Renal pelvis (tissue), 12 donors: ENCODE measurements around the gene SELP. TPM values are rescaled to one million over a fixed set of nuclear protein-coding genes. Genes with fewer than 3 reads are reported as not detected.
"Not testable (repeated sequence)": the region's sequence is repeated elsewhere in the genome, so short reads cannot be mapped to it uniquely, and the experiment has no call there.

Source experiments
- DNase-seq: peaks from one replicate; pipeline ENCODE4 v3.0.0-alpha.2; 2013
- long read RNA-seq, 16 experiments: transcript quantifications; one replicate each; lab custom pipeline, GENCODE V29; 2026
- polyA plus RNA-seq, 3 donors: library from polyadenylated mRNA; unstranded; fragments of 120-200 nt; gene quantifications; one replicate each; pipeline ENCODE4 v1.2.1, GENCODE V29; 2013; ENCODE audit not compliant: insufficient read length in 3 of 3

The SELP gene
- 1 to 10 TPM; 4.9 to 7.1 (median 5.3) TPM for polyA plus RNA-seq
- long read RNA-seq, donor 1: 0 reads
- long read RNA-seq, donor 2: 0 reads
- long read RNA-seq, donor 3: 0 reads
- long read RNA-seq, donor 4: 0 reads
- long read RNA-seq, donor 5: 0 reads
- long read RNA-seq, donor 6: 0 reads
- long read RNA-seq, donor 7, partial matches to known transcripts: 0 of 1 reads
- long read RNA-seq, donor 7, other reads (novel, unspliced or antisense): 0 of 1 reads
- long read RNA-seq, donor 8: 0 reads
- long read RNA-seq, donor 9: 0 reads
- long read RNA-seq, donor 10: 0 reads
- long read RNA-seq, donor 11: 0 reads
- long read RNA-seq, donor 12: 0 reads
- long read RNA-seq, donor 13: 0 reads
- long read RNA-seq, donor 14: 0 reads
- long read RNA-seq, donor 15: 0 reads
- long read RNA-seq, donor 16: 0 reads

DNA sequence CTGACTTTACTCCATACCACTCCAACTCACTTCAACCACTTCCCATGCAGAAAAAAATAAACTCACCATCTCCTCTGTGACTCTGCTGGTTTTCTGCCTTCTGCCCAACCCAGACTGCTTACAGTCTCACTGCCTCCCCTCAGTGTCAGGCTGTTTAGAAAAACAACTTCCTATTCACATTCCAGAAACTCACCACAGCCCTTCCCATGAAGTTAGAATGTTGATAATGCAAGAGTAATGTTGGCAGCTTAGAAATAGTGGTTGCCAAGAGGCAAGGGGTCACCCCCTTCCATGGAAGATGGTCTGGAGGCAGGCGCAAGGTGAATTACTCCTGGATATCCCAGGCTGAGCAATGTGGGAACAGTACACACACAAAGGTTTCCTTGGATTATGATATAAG lies at the start of gene SELP:
Gene SELP, minus strand, starts transcription at position 119 of the 400 bp plus-strand sequence. Its CDS starts 50 bp downstream, at position 69.
- no peak for DNase-seq

- no peak for DNase-seq
Measured at GRCh38 chr1:169679692-169680091, 49.8 kb upstream of the SELP start.

GRCh38 chr1:169676001-169676400 lies 46.1 kb upstream of the SELP start:
- DNase-seq: no peak

GRCh38 chr1:169670836-169671235 lies 40.9 kb upstream of the SELP start:
- DNase-seq: no peak

DNA sequence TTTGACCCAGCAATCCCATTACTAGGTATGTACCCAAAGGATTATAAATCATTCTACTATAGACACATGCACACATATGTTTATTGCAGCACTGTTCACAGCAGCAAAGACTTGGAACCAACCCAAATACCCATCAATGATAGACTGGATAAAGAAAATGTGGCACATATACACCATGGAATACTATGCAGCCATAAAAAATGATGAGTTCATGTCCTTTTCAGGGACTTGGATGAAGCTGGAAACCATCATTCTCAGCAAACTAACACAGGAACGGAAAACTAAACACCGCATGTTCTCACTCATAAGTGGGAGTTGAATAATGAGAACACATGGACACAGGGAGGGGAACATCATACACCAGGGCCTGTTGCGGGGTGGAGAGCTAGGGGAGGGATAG lies 40.3 kb upstream of the SELP start:
- DNase-seq: not testable (repeated sequence)

DNA sequence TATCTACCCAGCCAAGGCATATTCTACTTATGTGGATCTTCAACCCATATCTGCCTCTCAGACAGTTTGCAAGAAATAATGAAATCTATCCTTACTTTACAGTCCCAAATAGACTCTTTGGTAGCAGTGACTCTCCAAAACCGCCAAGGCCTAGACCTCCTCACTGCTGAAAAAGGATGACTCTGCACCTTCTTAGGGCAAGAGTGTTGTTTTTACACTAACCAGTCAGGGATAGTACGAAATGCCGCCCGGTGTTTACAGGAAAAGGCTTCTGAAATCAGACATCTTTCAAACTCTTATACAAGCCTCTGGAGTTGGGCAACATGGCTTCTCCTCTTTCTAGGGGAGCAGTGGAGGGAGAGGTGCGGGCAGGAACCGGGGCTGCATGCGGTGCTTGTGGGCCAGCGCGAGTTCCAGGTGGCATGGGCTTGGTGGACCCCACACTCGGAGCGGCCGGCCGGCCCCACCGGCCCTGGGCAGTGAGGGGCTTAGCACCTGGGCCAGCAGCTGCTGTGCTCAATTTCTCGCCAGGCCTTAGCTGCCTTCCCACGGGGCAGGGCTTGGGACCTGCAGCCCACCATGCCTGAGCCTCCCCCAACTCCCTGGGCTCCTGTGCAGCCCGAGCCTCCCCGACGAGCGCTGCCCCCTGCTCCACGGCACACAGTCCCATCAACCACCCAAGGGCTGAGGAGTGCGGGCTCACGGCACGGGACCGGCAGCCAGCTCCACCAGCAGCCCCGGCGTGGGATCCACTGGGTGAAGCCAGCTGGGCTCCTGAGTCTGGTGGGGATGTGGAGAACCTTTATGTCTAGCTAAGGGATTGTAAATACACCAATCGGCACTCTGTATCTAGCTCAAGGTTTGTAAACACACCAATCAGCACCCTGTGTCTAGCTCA lies 38.0 kb upstream of the SELP start:
- not testable (repeated sequence) for DNase-seq

GRCh38 chr1:169667227-169667639 lies 37.3 kb upstream of the SELP start:
- not testable (repeated sequence) for DNase-seq

DNA sequence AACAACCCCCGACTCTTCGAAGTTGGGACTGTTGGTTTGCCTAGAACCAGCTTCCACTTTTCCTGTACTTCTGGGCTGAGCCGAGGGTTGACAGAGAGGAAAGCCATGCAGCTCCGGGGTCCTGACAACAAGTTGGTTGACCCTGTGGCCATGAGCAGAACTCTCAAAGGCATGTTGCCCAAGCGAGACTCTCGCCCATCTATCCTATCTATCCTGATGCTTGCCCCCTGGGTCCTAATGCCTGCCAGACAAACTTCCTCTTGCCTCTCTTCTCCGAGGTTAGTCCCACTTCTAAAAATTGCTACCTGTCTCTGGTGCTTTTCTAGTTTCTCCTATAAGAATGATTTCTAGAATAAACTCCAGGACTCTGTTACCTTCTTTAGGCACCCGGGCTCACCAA lies 32.8 kb upstream of the SELP start:
- DNase-seq: not testable (repeated sequence)

GRCh38 chr1:169661066-169661465 lies 31.1 kb upstream of the SELP start:
- DNase-seq: not testable (repeated sequence)

GRCh38 chr1:169658777-169659176 lies 28.9 kb upstream of the SELP start:
- not testable (repeated sequence) for DNase-seq

GRCh38 chr1:169653873-169654272 lies 23.9 kb upstream of the SELP start:
- no peak for DNase-seq

DNA sequence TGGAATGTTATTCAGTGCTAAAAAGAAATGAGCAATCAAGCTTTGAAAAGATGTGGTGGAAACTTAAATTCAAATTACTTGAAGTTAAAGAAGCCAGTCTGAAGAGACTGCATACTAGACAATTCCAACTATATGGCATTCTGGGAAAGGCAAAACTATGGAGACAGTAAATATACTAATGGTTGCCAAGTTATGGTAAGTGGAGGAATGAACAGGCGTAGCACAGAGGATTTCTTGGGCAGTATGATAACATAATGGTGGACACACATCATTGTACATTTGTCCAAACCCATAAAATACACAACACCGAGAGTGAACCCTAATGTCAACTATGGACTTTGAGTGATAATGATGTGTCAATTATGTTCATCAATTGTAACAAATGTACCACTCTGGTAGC lies 21.1 kb upstream of the SELP start:
- DNase-seq: no peak

DNA sequence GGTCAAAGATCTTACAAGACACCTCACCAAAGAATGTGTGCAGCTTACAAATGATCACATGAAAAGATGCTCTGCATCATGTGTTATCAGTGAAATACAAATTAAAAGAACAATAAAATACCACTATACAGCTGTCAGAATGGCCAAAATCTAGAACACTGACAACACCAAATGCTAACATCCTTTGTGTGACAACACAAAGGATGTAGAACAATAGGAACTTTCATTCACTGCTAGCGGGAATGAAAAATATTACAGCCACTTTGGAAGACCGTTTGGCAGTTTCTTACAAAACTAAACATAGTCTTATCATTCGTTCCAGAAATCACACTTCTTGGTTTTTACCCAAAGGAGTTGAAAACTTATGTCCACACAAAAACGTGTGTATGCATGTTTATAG lies 20.6 kb upstream of the SELP start:
- DNase-seq: no peak

GRCh38 chr1:169648709-169649108 lies 18.8 kb upstream of the SELP start:
- no peak for DNase-seq

DNA sequence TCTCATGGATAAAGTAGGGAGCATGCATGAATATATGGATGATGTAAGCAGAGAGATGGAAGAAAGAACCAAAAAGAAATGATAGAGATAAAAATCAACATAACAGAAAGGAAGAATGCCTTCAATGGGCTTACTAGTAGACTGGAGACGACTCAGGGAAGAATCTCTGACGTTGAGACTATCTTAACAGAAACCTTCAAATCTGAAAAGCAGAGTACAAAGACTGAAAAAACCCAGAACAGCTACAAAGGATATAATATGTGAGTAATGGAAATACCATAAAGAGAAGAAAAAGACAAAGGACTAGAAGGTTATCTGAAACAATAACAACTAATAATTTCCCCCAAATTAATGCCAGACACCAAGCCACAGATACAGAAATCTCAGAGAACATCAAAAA lies 18.3 kb upstream of the SELP start:
- DNase-seq: no peak

DNA sequence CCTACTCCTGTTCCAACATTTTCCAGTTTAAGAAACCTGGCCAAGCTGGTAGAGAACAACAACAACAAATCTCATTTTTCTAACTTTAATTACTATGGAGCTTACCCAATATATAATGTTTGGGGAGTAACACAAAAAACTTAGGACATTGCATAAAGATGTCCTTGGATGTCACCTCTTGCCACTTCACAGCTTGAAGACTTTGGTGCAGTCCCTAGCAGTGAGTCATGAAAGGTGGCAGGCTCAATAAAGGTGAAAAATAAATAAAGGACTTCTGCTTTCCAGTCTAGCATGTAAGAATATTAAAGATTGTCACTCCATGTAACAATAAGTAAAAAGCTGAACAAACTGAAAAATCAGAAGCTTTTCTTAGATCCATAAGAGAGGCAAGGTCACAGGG lies 17.6 kb upstream of the SELP start:
- DNase-seq: no peak

- no peak for DNase-seq
Measured at GRCh38 chr1:169644297-169644696, 14.4 kb upstream of the SELP start.

GRCh38 chr1:169634877-169635276 lies 5.0 kb upstream of the SELP start:
- DNase-seq: no peak

- DNase-seq: no peak
Measured at GRCh38 chr1:169634145-169634544, 4.2 kb upstream of the SELP start.

DNA sequence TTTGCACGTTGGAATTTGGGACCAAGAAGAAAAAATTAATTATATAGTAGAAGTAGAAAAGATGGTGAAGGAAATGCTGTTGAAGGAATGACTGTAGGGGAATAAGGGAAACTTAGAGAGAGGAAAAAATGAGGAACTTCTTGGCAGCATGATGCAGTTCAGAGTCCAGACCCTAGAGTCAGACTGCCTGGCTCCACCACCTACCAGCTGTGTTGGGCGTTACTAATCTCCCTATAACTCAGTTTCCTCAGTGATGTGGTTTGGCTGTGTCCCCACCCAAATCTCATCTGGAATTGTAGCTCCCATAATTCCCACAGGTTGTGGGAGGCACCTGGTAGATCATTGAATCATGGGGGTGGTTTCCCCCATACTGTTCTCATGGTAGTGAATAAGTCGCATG lies 1.3 kb upstream of the SELP start:
- no peak for DNase-seq

- DNase-seq: no peak
Measured at GRCh38 chr1:169624912-169625311, 5.0 kb downstream of the SELP start.

DNA sequence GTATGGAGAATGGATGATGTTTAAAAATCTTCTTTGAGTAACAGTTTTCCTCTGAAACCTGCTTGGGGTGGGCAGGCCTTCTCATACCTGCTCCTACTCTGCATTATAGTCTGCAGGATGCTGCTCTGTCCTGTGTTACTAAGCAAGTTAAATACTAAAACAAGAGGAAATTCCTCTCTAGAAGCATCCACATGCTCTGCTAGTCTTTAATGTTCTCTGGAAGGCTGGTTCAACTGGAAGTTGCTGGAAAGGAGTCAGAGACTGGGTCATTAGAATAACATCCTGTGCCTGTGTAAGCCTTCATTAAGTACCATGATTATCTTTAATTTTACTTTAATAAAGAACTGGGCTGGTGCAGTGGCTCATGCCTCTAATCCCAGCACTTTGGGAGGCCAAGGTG lies 5.8 kb downstream of the SELP start:
- DNase-seq: no peak
